ENCODE results near the gene MBD5. TPM values are rescaled to one million over a fixed set of nuclear protein-coding genes. Genes with fewer than 3 reads are reported as not detected.

The MBD5 gene
- total RNA-seq, 2 donors from 2014 or later: 20.8 to 33.5 TPM

- DNase-seq: no peak
- H3K27me3 ChIP-seq: no peaks in the 10 kb centered on the region
- H3K9me3 ChIP-seq: no peaks in the 10 kb centered on the region
- TF ChIP-seq POLR2A (IDR thresholded peaks at IDR 0.05): no peak
- TF ChIP-seq, protein P1, sequence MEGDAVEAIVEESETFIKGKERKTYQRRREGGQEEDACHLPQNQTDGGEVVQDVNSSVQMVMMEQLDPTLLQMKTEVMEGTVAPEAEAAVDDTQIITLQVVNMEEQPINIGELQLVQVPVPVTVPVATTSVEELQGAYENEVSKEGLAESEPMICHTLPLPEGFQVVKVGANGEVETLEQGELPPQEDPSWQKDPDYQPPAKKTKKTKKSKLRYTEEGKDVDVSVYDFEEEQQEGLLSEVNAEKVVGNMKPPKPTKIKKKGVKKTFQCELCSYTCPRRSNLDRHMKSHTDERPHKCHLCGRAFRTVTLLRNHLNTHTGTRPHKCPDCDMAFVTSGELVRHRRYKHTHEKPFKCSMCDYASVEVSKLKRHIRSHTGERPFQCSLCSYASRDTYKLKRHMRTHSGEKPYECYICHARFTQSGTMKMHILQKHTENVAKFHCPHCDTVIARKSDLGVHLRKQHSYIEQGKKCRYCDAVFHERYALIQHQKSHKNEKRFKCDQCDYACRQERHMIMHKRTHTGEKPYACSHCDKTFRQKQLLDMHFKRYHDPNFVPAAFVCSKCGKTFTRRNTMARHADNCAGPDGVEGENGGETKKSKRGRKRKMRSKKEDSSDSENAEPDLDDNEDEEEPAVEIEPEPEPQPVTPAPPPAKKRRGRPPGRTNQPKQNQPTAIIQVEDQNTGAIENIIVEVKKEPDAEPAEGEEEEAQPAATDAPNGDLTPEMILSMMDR (IDR thresholded peaks at IDR 0.05): no peak
- intact Hi-C loops (cut with DNase I): no loop called here
- ATAC-seq: no peak
- WGBS, 2 donors: 52 to 60% methylated on average over 1 of the region's 1 CpG
- H3K4me1 ChIP-seq: peaks cover 19% of the 10 kb centered on the region
- H3K36me3 ChIP-seq (replicated peaks in 1 of 2; ENCODE audit: insufficient read depth in 1 of 2, low read depth in 2 of 2): no peaks in the 10 kb centered on the region
- no peak overlapping the region for H3K27ac ChIP-seq
- H3K4me3 ChIP-seq: no peak overlapping the region
These were observed 1.5 kb downstream of the MBD5 start for GRCh38 chr2:148022351-148022750.

DNA sequence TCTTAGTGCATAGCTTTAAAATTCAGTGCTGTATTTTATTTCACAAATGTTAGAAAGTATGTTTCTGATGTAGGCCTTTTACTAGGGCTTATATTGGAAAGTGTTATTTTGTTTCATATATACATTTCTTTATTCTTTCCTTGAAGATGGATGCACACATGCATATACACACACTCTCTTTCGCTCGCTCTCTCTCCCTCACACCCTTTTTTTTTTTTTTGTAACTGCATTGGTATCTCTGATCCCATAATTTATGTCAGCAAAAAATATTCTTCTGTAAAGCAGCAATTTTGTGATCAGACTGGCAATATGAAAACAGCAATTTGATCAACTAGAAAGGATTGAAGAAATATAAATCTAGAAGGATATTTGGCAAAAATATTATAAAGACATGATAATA is 2.0 kb downstream of the MBD5 start:
- Histone ChIP-seq H3K4me3 (no peak overlapping the region), H3K27ac (no peak overlapping the region), H3K27me3 (no peaks in the 10 kb centered on the region), H3K36me3 (replicated peaks in 1 of 2; ENCODE audit: insufficient read depth in 1 of 2, low read depth in 2 of 2) (no peaks in the 10 kb centered on the region), H3K9me3 (no peaks in the 10 kb centered on the region), H3K4me1 (peaks cover 19% of the 10 kb centered on the region)
- intact Hi-C loops (cut with DNase I): no loop called here
- TF ChIP-seq, protein P1 (IDR thresholded peaks at IDR 0.05): no peak
- TF ChIP-seq POLR2A (IDR thresholded peaks at IDR 0.05): no peak
- ATAC-seq (no peak), DNase-seq (no peak)
- 90 to 93% methylated on average over 2 of the region's 2 CpGs for WGBS, 2 donors

DNA sequence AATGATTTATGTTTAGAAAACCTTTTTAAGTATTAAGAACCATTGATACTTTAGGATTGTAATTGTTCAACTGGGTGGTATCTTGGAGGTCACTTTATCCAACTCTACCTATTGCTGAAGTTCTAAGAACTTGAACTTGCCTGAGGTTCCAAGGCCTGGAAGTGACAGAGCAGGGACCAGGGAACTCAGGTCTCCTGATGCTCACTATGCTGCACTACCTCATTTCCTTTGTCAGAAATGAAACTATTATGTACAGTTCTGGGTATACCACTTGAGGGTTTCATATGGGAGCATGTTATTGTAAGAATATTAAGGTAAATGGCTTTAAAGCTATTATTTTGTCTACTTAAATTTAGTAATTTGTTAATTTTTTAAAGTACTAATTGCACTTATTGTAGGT is 3.0 kb downstream of the MBD5 start:
- Histone ChIP-seq H3K36me3 (replicated peaks in 1 of 2; ENCODE audit: insufficient read depth in 1 of 2, low read depth in 2 of 2) (no peaks in the 10 kb centered on the region), H3K27ac (no peak overlapping the region), H3K4me1 (peaks cover 15% of the 10 kb centered on the region), H3K4me3 (no peak overlapping the region), H3K27me3 (no peaks in the 10 kb centered on the region), H3K9me3 (no peaks in the 10 kb centered on the region)
- intact Hi-C loops (cut with DNase I): no loop called here
- ATAC-seq (no peak), DNase-seq (no peak)
- TF ChIP-seq, protein P1 (IDR thresholded peaks at IDR 0.05): no peak

GRCh38 chr2:148026573-148026972 is 5.7 kb downstream of the MBD5 start:
- ATAC-seq: no peak
- Histone ChIP-seq H3K27me3 (no peaks in the 10 kb centered on the region), H3K4me1 (peaks cover 9% of the 10 kb centered on the region), H3K27ac (no peak overlapping the region), H3K9me3 (no peaks in the 10 kb centered on the region), H3K4me3 (no peak overlapping the region), H3K36me3 (replicated peaks in 1 of 2; ENCODE audit: insufficient read depth in 1 of 2, low read depth in 2 of 2) (no peaks in the 10 kb centered on the region)
- 87 to 100% methylated on average over 2 of the region's 2 CpGs for whole genome bisulfite sequencing, 2 donors
- TF ChIP-seq, protein P1 (IDR thresholded peaks at IDR 0.05): no peak
- TF ChIP-seq POLR2A (IDR thresholded peaks at IDR 0.05): no peak
- no peak for DNase-seq
- intact Hi-C loops (cut with DNase I): no loop called here

DNA sequence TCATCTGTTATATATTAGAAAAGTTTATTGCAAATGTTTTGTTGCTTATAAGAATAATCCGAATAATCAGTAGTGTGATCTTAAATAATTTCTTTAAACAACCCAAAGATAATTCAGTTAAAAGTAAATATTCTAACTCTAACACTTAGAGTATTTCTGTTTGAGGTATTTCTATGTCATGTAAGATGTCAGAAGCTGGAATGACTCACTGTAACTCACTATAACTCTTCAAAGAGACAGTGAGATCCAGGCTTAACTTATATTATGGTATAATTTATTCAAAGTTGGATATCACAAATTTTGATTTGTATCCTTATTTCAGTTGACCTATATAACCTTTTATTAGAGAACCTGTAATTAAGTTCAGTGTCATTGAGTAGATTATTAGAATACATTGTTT is 6.9 kb downstream of the MBD5 start:
- WGBS, 2 donors: 71 to 86% methylated on average over 1 of the region's 1 CpG
- TF ChIP-seq POLR2A (IDR thresholded peaks at IDR 0.05): no peak
- TF ChIP-seq, protein P1 (IDR thresholded peaks at IDR 0.05): no peak
- Histone ChIP-seq H3K4me1 (peaks cover 4% of the 10 kb centered on the region), H3K36me3 (replicated peaks in 1 of 2; ENCODE audit: insufficient read depth in 1 of 2, low read depth in 2 of 2) (no peaks in the 10 kb centered on the region), H3K27ac (no peak overlapping the region), H3K9me3 (no peaks in the 10 kb centered on the region), H3K4me3 (no peak overlapping the region), H3K27me3 (no peaks in the 10 kb centered on the region)
- intact Hi-C loops (cut with DNase I): no loop called here
- DNase-seq (no peak), ATAC-seq (no peak)
